GM12872 (cell line): ENCODE measurements around the gene THAP10.

Experiments
- CTCF ChIP-seq: IDR thresholded peaks from 3 replicates; pipeline ENCODE4 v1.5.1; 2011; ENCODE audit warnings: low read depth, mild to moderate bottlenecking, low read length, moderate library complexity; ENCODE audit not compliant: insufficient read depth

Gene THAP10

GRCh38 chr15:70876011-70876410 is 16.2 kb downstream of the THAP10 start:
- no peak for TF ChIP-seq CTCF

GRCh38 chr15:70875001-70875782 is 17.0 kb downstream of the THAP10 start:
- no peak for TF ChIP-seq CTCF

GRCh38 chr15:70873232-70874054 is 18.8 kb downstream of the THAP10 start:
- TF ChIP-seq CTCF: no peak

GRCh38 chr15:70870051-70870450 is 22.2 kb downstream of the THAP10 start:
- TF ChIP-seq CTCF: no peak

DNA sequence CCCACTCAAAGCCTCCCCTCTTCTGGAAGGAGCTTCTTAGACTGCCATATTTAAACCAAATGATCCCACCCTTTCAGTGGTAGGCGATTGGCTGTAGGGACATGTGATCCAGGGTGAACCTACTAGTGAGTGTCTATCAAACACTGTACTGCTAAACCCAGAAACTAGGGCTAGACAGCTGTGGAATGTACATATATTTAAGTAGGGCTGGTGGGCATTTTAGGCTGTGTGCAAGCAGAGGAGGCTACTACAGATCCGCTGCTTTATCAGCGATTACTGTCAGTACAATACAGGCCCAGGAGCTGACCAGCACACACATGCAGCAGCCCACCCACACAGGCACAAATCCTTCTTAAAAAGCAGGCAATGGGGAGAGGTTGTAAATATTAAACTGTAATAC is 22.9 kb downstream of the THAP10 start:
- no peak for TF ChIP-seq CTCF

GRCh38 chr15:70867911-70868467 is 24.2 kb downstream of the THAP10 start:
- TF ChIP-seq CTCF: no peak

GRCh38 chr15:70866982-70867641 is 25.1 kb downstream of the THAP10 start:
- no peak for TF ChIP-seq CTCF
